ENCODE results near the gene TMPRSS11A. TPM values are rescaled to one million over a fixed set of nuclear protein-coding genes. Genes with fewer than 3 reads are reported as not detected.

The TMPRSS11A gene
- total and polyA plus RNA-seq, 2 experiments from 2014 or later: not detected

GRCh38 chr4:67871867-67872266 lies 91.4 kb downstream of the TMPRSS11A start (continued):
- no peak for TF ChIP-seq ZNF462 (CRISPR knock-in tag; IDR thresholded peaks at IDR 0.05)
- peak; percentile 58 to 60 for TF ChIP-seq CTCF (conservative IDR thresholded peaks at IDR 0.05; ENCODE audit: low read depth in 2 of 2)

- no peak overlapping the region for H3K27ac Mint-ChIP-seq
- Histone ChIP-seq H3F3A (replicated peaks; ENCODE audit: low read depth) (no peaks in the 10 kb centered on the region), H4K20me1 (replicated peaks; ENCODE audit: insufficient read depth) (no peaks in the 10 kb centered on the region), H3K4me2 (no peak overlapping the region), H3K79me2 (replicated peaks; ENCODE audit: insufficient read depth) (no peaks in the 10 kb centered on the region), H3K27ac (ENCODE audit: low read depth) (no peak overlapping the region), H3K36me3 (ENCODE audit: insufficient read depth) (no peaks in the 10 kb centered on the region), H2AFZ (no peak overlapping the region), H3K4me1 (ENCODE audit: insufficient read depth) (no peaks in the 10 kb centered on the region), H3K9me2 (ENCODE audit: insufficient read depth) (no peaks in the 10 kb centered on the region), H3K27me3 (ENCODE audit: insufficient read depth) (no peaks in the 10 kb centered on the region), H3K4me3 (no peak overlapping the region)
- no peaks in the 10 kb centered on the region for H3K4me1 Mint-ChIP-seq
- H3K4me3 Mint-ChIP-seq: no peak overlapping the region
- H3K9me3 Mint-ChIP-seq: no peaks in the 10 kb centered on the region
- ATAC-seq: no peak
- no peak for DNase-seq (ENCODE audit: low spot score)
- no peaks in the 10 kb centered on the region for H3K36me3 Mint-ChIP-seq (ENCODE audit: low read depth)
- H3K27me3 Mint-ChIP-seq (ENCODE audit: insufficient read depth, low read depth, poor library complexity): no peaks in the 10 kb centered on the region
- TF ChIP-seq STAT1 (IDR thresholded peaks at IDR 0.05; ENCODE audit: unreplicated experiment) (no peak), ETS1 (IDR thresholded peaks at IDR 0.05) (no peak), ZNF462 (CRISPR knock-in tag; IDR thresholded peaks at IDR 0.05) (no peak), JUNB (IDR thresholded peaks at IDR 0.05; ENCODE audit: unreplicated experiment) (no peak), EZH2phosphoT487 (IDR thresholded peaks at IDR 0.05; ENCODE audit: unreplicated experiment) (no peak)
Measured at GRCh38 chr4:67869580-67870190, 93.6 kb downstream of the TMPRSS11A start.
